GM23338 (cell line): Measurements from ENCODE around the gene TXNRD1. TPM values are rescaled to one million over a fixed set of nuclear protein-coding genes. Genes with fewer than 3 reads are reported as not detected.

Source experiments
- EZH2phosphoT487 ChIP-seq: fragments of 200-600 bp; sonication (generic); IDR thresholded peaks from one replicate; pipeline ENCODE4 v1.8.1; 2018; ENCODE audit warnings: antibody characterized with exemption; ENCODE audit not compliant: unreplicated experiment
- JUNB ChIP-seq: IDR thresholded peaks from one replicate; pipeline ENCODE4 v1.6.1; 2016; ENCODE audit warnings: antibody characterized with exemption; ENCODE audit not compliant: unreplicated experiment
- NANOG ChIP-seq: IDR thresholded peaks from 2 replicates; pipeline ENCODE4 v1.6.1; 2016; ENCODE audit warnings: antibody characterized with exemption, borderline replicate concordance
- POLR2AphosphoS5 ChIP-seq: IDR thresholded peaks from 2 replicates; pipeline ENCODE4 v1.6.1; 2016; ENCODE audit warnings: antibody characterized with exemption, low read depth
- ZNF114 ChIP-seq: fragments of 250-450 bp; sonication (Bioruptor Pico); IDR thresholded peaks from 2 replicates; pipeline ENCODE4 v1.5.0; 2020; ENCODE audit warnings: mild to moderate bottlenecking, moderate library complexity
- polyA plus RNA-seq: library from polyadenylated mRNA; unstranded; fragments of >200 nt; fragmentation: Nextera tagmentation; extraction: Ambion mirVana; gene quantifications from 2 replicates; pipeline ENCODE4 v1.2.1, GENCODE V29; 2016
- total RNA-seq: library from RNA; depleted of rRNA; stranded (reverse); fragments of >200 nt; shearing (Covaris generic); gene quantifications from 2 replicates; pipeline ENCODE4 v1.2.3, GENCODE V29; 2014
- TF ChIP-seq, protein P1 (sequence below): fragments of 250-450 bp; sonication (Bioruptor Pico); IDR thresholded peaks from 2 replicates; pipeline ENCODE4 v1.5.0; 2020; ENCODE audit warnings: mild to moderate bottlenecking, moderate library complexity
- TF ChIP-seq, protein P2 (sequence below): IDR thresholded peaks from one replicate; pipeline ENCODE4 v1.6.1; 2018; ENCODE audit warnings: antibody characterized with exemption; ENCODE audit not compliant: unreplicated experiment

Gene TXNRD1
- total and polyA plus RNA-seq, 2 experiments from 2014 or later, result 115 to 127 TPM

DNA sequence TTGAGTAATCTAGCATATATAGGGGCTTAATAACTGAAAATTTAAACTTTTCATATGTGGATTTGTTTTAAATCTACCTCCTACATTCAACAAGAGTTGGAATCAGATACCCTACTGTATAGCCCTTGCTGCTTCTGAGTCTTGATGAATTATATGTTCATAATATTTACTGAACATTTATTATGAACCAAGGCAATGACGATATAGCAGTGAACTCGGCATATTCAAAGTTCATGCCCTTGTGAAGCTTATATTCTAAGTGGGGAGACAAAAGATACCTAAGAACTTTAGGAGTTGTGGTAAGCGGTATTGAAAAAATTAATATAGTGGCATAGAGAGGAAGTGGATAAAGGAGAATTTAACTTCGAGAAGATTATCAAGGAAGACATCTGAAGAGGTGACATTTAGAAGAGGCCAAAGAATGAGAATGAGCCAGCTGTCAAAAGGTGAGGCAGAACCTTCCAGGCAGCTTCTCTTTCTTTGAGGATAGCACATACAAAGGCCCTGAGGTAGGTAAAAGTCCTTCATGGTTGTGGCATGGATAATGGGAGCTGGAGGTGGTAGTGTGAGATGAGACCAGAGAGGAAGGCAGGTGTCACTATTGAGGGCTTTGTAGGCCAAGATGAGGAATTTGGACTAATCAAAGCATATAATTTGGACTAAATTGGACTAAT lies 98.1 kb downstream of the TXNRD1 start (continued):
- TF ChIP-seq, protein P1, sequence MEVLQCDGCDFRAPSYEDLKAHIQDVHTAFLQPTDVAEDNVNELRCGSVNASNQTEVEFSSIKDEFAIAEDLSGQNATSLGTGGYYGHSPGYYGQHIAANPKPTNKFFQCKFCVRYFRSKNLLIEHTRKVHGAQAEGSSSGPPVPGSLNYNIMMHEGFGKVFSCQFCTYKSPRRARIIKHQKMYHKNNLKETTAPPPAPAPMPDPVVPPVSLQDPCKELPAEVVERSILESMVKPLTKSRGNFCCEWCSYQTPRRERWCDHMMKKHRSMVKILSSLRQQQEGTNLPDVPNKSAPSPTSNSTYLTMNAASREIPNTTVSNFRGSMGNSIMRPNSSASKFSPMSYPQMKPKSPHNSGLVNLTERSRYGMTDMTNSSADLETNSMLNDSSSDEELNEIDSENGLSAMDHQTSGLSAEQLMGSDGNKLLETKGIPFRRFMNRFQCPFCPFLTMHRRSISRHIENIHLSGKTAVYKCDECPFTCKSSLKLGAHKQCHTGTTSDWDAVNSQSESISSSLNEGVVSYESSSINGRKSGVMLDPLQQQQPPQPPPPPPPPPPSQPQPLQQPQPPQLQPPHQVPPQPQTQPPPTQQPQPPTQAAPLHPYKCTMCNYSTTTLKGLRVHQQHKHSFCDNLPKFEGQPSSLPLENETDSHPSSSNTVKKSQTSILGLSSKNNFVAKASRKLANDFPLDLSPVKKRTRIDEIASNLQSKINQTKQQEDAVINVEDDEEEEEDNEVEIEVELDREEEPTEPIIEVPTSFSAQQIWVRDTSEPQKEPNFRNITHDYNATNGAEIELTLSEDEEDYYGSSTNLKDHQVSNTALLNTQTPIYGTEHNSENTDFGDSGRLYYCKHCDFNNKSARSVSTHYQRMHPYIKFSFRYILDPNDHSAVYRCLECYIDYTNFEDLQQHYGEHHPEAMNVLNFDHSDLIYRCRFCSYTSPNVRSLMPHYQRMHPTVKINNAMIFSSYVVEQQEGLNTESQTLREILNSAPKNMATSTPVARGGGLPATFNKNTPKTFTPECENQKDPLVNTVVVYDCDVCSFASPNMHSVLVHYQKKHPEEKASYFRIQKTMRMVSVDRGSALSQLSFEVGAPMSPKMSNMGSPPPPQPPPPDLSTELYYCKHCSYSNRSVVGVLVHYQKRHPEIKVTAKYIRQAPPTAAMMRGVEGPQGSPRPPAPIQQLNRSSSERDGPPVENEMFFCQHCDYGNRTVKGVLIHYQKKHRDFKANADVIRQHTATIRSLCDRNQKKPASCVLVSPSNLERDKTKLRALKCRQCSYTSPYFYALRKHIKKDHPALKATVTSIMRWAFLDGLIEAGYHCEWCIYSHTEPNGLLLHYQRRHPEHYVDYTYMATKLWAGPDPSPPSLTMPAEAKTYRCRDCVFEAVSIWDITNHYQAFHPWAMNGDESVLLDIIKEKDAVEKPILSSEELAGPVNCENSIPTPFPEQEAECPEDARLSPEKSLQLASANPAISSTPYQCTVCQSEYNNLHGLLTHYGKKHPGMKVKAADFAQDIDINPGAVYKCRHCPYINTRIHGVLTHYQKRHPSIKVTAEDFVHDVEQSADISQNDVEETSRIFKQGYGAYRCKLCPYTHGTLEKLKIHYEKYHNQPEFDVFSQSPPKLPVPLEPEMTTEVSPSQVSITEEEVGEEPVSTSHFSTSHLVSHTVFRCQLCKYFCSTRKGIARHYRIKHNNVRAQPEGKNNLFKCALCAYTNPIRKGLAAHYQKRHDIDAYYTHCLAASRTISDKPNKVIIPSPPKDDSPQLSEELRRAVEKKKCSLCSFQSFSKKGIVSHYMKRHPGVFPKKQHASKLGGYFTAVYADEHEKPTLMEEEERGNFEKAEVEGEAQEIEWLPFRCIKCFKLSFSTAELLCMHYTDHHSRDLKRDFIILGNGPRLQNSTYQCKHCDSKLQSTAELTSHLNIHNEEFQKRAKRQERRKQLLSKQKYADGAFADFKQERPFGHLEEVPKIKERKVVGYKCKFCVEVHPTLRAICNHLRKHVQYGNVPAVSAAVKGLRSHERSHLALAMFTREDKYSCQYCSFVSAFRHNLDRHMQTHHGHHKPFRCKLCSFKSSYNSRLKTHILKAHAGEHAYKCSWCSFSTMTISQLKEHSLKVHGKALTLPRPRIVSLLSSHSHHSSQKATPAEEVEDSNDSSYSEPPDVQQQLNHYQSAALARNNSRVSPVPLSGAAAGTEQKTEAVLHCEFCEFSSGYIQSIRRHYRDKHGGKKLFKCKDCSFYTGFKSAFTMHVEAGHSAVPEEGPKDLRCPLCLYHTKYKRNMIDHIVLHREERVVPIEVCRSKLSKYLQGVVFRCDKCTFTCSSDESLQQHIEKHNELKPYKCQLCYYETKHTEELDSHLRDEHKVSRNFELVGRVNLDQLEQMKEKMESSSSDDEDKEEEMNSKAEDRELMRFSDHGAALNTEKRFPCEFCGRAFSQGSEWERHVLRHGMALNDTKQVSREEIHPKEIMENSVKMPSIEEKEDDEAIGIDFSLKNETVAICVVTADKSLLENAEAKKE, result no peak
- TF ChIP-seq POLR2AphosphoS5, result no peak
- TF ChIP-seq NANOG, result no peak
- TF ChIP-seq EZH2phosphoT487, result no peak
- TF ChIP-seq ZNF114 (CRISPR knock-in tag), result no peak
- TF ChIP-seq, protein P2, sequence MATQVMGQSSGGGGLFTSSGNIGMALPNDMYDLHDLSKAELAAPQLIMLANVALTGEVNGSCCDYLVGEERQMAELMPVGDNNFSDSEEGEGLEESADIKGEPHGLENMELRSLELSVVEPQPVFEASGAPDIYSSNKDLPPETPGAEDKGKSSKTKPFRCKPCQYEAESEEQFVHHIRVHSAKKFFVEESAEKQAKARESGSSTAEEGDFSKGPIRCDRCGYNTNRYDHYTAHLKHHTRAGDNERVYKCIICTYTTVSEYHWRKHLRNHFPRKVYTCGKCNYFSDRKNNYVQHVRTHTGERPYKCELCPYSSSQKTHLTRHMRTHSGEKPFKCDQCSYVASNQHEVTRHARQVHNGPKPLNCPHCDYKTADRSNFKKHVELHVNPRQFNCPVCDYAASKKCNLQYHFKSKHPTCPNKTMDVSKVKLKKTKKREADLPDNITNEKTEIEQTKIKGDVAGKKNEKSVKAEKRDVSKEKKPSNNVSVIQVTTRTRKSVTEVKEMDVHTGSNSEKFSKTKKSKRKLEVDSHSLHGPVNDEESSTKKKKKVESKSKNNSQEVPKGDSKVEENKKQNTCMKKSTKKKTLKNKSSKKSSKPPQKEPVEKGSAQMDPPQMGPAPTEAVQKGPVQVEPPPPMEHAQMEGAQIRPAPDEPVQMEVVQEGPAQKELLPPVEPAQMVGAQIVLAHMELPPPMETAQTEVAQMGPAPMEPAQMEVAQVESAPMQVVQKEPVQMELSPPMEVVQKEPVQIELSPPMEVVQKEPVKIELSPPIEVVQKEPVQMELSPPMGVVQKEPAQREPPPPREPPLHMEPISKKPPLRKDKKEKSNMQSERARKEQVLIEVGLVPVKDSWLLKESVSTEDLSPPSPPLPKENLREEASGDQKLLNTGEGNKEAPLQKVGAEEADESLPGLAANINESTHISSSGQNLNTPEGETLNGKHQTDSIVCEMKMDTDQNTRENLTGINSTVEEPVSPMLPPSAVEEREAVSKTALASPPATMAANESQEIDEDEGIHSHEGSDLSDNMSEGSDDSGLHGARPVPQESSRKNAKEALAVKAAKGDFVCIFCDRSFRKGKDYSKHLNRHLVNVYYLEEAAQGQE, result no peak
- TF ChIP-seq JUNB, result no peak
